PC-9 (cell line): ENCODE data around the gene TRIP12. TPM values are rescaled to one million over a fixed set of nuclear protein-coding genes. Genes with fewer than 3 reads are reported as not detected.
"Not testable (repeated sequence)": the region's sequence is repeated elsewhere in the genome, so short reads cannot be mapped to it uniquely, and the experiment has no call there.

Experiments used
- BruUV-seq: library from RNA; stranded (reverse); fragments of 400-500 nt; replicated peaks from 2 replicates; lab custom pipeline; 2021; lab: Mats Ljungman, UMichigan
- CTCF ChIA-PET: fragments of 300-600 bp; sonication (Branson Sonifier 250); formaldehyde crosslinking; loops from one replicate; lab custom pipeline; 2022; ENCODE audit warnings: antibody characterized with exemption; lab: Charles Lee
- POLR2A ChIA-PET: fragments of 300-600 bp; sonication (Branson Sonifier 250); formaldehyde crosslinking; loops from one replicate; lab custom pipeline; 2022; ENCODE audit warnings: antibody characterized with exemption; ENCODE audit not compliant: unreplicated experiment; lab: Charles Lee
- DNase-seq, 2 experiments: peaks; one replicate each; pipeline versions ENCODE4 v3.0.0 to v3.0.0-alpha.2; 2015 to 2022; ENCODE audit warnings: mixed read lengths in 1 of 2
- H2AFZ ChIP-seq: fragments of 200-600 bp; sonication (generic); 2 replicates; pipeline ENCODE4 v1.8.1; 2017; ENCODE audit warnings: antibody characterized with exemption
- H3F3A ChIP-seq: fragments of 200-600 bp; sonication (generic); 2 replicates; pipeline ENCODE4 v1.8.1; 2017; ENCODE audit warnings: antibody characterized with exemption, mild to moderate bottlenecking, low read depth; ENCODE audit not compliant: insufficient read depth
- H3K27ac ChIP-seq: fragments of 200-600 bp; sonication (generic); 2 replicates; pipeline ENCODE4 v1.6.1; 2016; ENCODE audit warnings: mixed run types
- H3K27me3 ChIP-seq: fragments of 200-600 bp; sonication (generic); 2 replicates; pipeline ENCODE4 v1.6.1; 2016; ENCODE audit warnings: low read depth, mixed run types; ENCODE audit not compliant: insufficient read depth
- H3K36me3 ChIP-seq: fragments of 200-600 bp; sonication (generic); 2 replicates; pipeline ENCODE4 v1.6.1; 2016; ENCODE audit warnings: low read depth, mixed run types
- H3K4me1 ChIP-seq: fragments of 200-600 bp; sonication (generic); replicated peaks from 2 replicates; pipeline ENCODE4 v1.6.1; 2016; ENCODE audit warnings: mixed run types; ENCODE audit not compliant: insufficient read depth
- H3K4me2 ChIP-seq: fragments of 200-600 bp; sonication (generic); 2 replicates; pipeline ENCODE4 v1.6.1; 2017; ENCODE audit warnings: mixed run types
- H3K4me3 ChIP-seq: fragments of 200-600 bp; sonication (generic); 2 replicates; pipeline ENCODE4 v1.6.1; 2016; ENCODE audit warnings: mixed run types
- H3K79me2 ChIP-seq: fragments of 200-600 bp; sonication (generic); 2 replicates; pipeline ENCODE4 v1.6.1; 2017; ENCODE audit warnings: low read depth, mixed run types
- H3K9me2 ChIP-seq: fragments of 200-600 bp; sonication (generic); 2 replicates; pipeline ENCODE4 v1.8.1; 2017; ENCODE audit warnings: mild to moderate bottlenecking; ENCODE audit not compliant: insufficient read depth
- H3K9me3 ChIP-seq: fragments of 200-600 bp; sonication (generic); 2 replicates; pipeline ENCODE4 v1.8.1; 2016; ENCODE audit warnings: low read depth; ENCODE audit not compliant: insufficient read depth
- H4K20me1 ChIP-seq: fragments of 200-600 bp; sonication (generic); 2 replicates; pipeline ENCODE4 v1.8.1; 2017; ENCODE audit not compliant: insufficient read depth
- EZH2 ChIP-seq: fragments of 200-600 bp; sonication (generic); IDR thresholded peaks from 2 replicates; pipeline ENCODE4 v1.8.0; 2017; ENCODE audit warnings: antibody characterized with exemption, low read depth
- intact Hi-C: fragments of 100-400 bp; cut with micrococcal nuclease; formaldehyde crosslinking; loops from one replicate; pipeline ENCODE4 v1.10.0; 2022; ENCODE audit not compliant: unreplicated experiment
- total RNA-seq: library from RNA; stranded (reverse); gene quantifications from 2 replicates; pipeline ENCODE4 v1.2.3, GENCODE V29; 2021
- TF ChIP-seq, protein P1 (sequence below): fragments of 200-600 bp; sonication (generic); conservative IDR thresholded peaks from 2 replicates; pipeline ENCODE4 v1.6.1; 2017; ENCODE audit warnings: mixed run types, antibody characterized with exemption, mild to moderate bottlenecking, moderate library complexity

The TRIP12 gene
- total RNA-seq, 1 experiment from 2014 or later: 226 TPM

GRCh38 chr2:229725716-229726574 is 195.9 kb downstream of the TRIP12 start:
- POLR2A ChIA-PET: no interaction called here

GRCh38 chr2:229723192-229723591 is 198.6 kb downstream of the TRIP12 start:
- BruUV-seq, H3F3A ChIP-seq, H2AFZ ChIP-seq, POLR2A ChIA-PET, H3K27ac ChIP-seq, H3K4me3 ChIP-seq, H3K4me2 ChIP-seq, H3K36me3 ChIP-seq, DNase-seq, H3K9me2 ChIP-seq, H4K20me1 ChIP-seq, intact Hi-C loops, H3K79me2 ChIP-seq, H3K4me1 ChIP-seq, CTCF ChIA-PET, H3K27me3 ChIP-seq, H3K9me3 ChIP-seq: not testable (repeated sequence)

More at GRCh38 chr2:229725716-229726574, 195.9 kb downstream of the TRIP12 start:
- no TSS peak for BruUV-seq
- Histone ChIP-seq H3K4me2 (no peak overlapping the region), H3K9me2 (no peaks in the 10 kb centered on the region), H3K27ac (no peak overlapping the region), H3K79me2 (no peaks in the 10 kb centered on the region), H2AFZ (no peak overlapping the region), H3K4me1 (no peaks in the 10 kb centered on the region), H3K36me3 (no peaks in the 10 kb centered on the region), H3K4me3 (no peak overlapping the region), H4K20me1 (no peaks in the 10 kb centered on the region), H3K27me3 (no peaks in the 10 kb centered on the region), H3F3A (no peaks in the 10 kb centered on the region), H3K9me3 (no peaks in the 10 kb centered on the region)
- no peak for DNase-seq
- TF ChIP-seq EZH2: no peak
- TF ChIP-seq, protein P1, sequence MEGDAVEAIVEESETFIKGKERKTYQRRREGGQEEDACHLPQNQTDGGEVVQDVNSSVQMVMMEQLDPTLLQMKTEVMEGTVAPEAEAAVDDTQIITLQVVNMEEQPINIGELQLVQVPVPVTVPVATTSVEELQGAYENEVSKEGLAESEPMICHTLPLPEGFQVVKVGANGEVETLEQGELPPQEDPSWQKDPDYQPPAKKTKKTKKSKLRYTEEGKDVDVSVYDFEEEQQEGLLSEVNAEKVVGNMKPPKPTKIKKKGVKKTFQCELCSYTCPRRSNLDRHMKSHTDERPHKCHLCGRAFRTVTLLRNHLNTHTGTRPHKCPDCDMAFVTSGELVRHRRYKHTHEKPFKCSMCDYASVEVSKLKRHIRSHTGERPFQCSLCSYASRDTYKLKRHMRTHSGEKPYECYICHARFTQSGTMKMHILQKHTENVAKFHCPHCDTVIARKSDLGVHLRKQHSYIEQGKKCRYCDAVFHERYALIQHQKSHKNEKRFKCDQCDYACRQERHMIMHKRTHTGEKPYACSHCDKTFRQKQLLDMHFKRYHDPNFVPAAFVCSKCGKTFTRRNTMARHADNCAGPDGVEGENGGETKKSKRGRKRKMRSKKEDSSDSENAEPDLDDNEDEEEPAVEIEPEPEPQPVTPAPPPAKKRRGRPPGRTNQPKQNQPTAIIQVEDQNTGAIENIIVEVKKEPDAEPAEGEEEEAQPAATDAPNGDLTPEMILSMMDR: no peak
- CTCF ChIA-PET: no interaction called here
- intact Hi-C loops: no loop called here

- no TSS peak for BruUV-seq
- CTCF ChIA-PET: no interaction called here
- Histone ChIP-seq H3K79me2 (no peaks in the 10 kb centered on the region), H3K4me2 (no peak overlapping the region), H3K9me2 (no peaks in the 10 kb centered on the region), H4K20me1 (no peaks in the 10 kb centered on the region), H3K27ac (no peak overlapping the region), H3K4me3 (no peak overlapping the region), H3F3A (no peaks in the 10 kb centered on the region; the same call in 1 of the 2 replicates), H3K9me3 (no peaks in the 10 kb centered on the region), H3K36me3 (no peaks in the 10 kb centered on the region), H3K27me3 (no peaks in the 10 kb centered on the region), H3K4me1 (no peaks in the 10 kb centered on the region), H2AFZ (no peak overlapping the region)
- intact Hi-C loops: loop anchor here (5.0 to 10.0 kb wide), 3 partner anchors 135 to 1035 kb away; no protein-coding TSS in a partner anchor
- no peak for DNase-seq
- TF ChIP-seq EZH2: no peak
- TF ChIP-seq, protein P1: no peak
- POLR2A ChIA-PET: interaction anchor here (0.7 kb wide), 1 partner anchor 931 kb away, joined by 5 read pairs; no protein-coding TSS in a partner anchor
Measured at GRCh38 chr2:229719926-229720647, 201.7 kb downstream of the TRIP12 start.
